SIG-M5 treated with dmso at 0.1 percent for 504 hours (cell line): Measurements from ENCODE around the gene METTL8.

ENCODE experiments used
- DNase-seq: peaks from one replicate; lab custom pipeline; 2025; ENCODE audit not compliant: unreplicated experiment; lab: John Stamatoyannopoulos, UW

Gene METTL8

GRCh38 chr2:171267855-171268629 is 165.7 kb downstream of the METTL8 start:
- DNase-seq = no peak
